Epithelial cell of proximal tubule (primary cell): ENCODE data around the gene ASTN1. TPM values are rescaled to one million over a fixed set of nuclear protein-coding genes. Genes with fewer than 3 reads are reported as not detected.

Experiments used
- DNase-seq: peaks from one replicate; pipeline ENCODE4 v3.0.0-alpha.2; 2011; ENCODE audit warnings: low read depth
- H3K4me3 ChIP-seq: 2 replicates; pipeline ENCODE4 v1.5.1; 2011; ENCODE audit warnings: low read depth, mild to moderate bottlenecking, low read length
- total RNA-seq: library from RNA; depleted of rRNA; stranded (reverse); fragments of >200 nt; gene quantifications from 2 replicates; pipeline ENCODE4 v1.2.3, GENCODE V29; 2015
- TF ChIP-seq, protein P1 (sequence below): conservative IDR thresholded peaks from 2 replicates; pipeline ENCODE4 v1.5.1; 2012; ENCODE audit warnings: low read depth, mild to moderate bottlenecking, low read length

The ASTN1 gene
- total RNA-seq, 1 donor from 2014 or later = 0.23 TPM

DNA sequence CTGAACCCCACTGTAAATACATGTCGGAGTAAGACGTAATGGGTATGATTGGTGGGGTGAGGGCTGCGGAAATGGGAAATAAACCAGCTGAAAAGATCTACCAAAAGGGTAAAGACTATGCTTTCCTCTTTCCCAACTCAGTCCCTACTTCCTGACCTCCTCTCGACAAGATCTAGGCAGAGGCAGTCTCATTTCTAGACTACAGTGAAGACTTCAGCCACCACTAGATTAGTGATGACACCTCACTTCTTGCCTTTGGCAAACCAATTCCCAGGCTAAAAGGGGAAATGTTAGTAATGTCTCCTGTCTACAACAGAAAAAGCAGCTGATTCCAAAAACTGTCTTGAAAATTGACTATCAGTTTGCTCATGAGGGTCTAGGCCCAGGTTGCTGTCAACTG, 219.9 kb downstream of the ASTN1 start:
- no peak for DNase-seq

DNA sequence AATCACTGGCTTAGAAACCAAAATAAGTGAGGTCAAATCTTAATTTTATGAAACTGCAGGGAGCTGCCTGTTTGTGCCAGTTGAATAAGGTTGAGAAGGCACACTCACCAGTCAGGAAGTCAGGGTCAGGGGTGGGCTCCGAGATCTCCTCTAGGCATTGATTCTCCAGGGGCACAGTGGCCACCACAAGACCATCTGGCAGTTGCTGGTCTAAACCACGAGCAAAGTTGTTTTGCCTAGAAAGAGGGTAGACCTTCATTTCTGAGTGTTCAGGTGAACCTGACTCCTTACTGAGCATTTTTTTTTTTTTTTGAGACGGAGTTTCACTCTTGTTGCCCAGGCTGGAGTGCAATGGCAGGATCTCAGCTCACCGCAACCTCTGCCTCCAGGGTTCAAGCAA, 220.7 kb downstream of the ASTN1 start:
- H3K4me3 ChIP-seq = no peak overlapping the region
- no peak for DNase-seq
- TF ChIP-seq, protein P1, sequence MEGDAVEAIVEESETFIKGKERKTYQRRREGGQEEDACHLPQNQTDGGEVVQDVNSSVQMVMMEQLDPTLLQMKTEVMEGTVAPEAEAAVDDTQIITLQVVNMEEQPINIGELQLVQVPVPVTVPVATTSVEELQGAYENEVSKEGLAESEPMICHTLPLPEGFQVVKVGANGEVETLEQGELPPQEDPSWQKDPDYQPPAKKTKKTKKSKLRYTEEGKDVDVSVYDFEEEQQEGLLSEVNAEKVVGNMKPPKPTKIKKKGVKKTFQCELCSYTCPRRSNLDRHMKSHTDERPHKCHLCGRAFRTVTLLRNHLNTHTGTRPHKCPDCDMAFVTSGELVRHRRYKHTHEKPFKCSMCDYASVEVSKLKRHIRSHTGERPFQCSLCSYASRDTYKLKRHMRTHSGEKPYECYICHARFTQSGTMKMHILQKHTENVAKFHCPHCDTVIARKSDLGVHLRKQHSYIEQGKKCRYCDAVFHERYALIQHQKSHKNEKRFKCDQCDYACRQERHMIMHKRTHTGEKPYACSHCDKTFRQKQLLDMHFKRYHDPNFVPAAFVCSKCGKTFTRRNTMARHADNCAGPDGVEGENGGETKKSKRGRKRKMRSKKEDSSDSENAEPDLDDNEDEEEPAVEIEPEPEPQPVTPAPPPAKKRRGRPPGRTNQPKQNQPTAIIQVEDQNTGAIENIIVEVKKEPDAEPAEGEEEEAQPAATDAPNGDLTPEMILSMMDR = no peak

More for the DNA sequence above, 219.9 kb downstream of the ASTN1 start:
- no peak overlapping the region for H3K4me3 ChIP-seq
- TF ChIP-seq, protein P1 = no peak

DNA sequence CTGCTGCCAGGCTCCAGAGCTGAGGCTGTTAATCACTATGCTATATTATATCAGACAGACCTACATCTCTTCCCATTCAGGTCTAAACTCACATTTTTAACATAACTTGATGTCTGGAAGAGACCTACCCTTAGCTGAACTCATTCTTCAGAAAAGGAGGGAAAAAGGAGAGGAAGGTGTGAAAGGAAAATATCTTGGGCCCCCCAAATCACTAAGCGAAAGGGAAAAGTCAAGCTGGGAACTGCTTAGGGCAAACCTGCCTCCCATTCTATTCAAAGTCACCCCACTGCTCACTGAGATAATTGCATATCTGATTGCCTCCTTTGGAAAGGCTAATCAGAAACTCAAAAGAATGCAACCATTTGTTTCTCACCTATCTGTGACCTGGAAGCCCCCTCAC, 222.2 kb downstream of the ASTN1 start:
- H3K4me3 ChIP-seq = no peak overlapping the region
- DNase-seq = no peak
- TF ChIP-seq, protein P1 = no peak

DNA sequence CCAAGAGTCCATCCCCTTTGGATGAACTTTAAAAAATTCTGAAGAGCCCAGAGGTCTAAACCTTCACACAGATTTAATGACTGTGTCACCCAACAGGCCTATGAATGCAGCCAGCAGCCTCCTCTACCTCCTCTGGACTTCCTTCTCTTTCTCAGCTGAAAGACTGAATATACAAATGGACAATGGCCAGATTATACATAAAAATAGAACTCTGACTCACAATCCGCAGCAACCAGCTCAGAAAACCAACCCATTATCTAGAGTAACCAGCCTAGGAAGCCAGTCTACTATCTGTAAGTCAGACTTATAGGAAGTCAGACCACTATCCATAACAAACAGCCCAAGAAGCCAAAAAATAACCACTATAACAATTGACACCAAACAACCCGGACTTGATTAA, 224.5 kb downstream of the ASTN1 start:
- H3K4me3 ChIP-seq = no peak overlapping the region
- TF ChIP-seq, protein P1 = no peak
- no peak for DNase-seq

DNA sequence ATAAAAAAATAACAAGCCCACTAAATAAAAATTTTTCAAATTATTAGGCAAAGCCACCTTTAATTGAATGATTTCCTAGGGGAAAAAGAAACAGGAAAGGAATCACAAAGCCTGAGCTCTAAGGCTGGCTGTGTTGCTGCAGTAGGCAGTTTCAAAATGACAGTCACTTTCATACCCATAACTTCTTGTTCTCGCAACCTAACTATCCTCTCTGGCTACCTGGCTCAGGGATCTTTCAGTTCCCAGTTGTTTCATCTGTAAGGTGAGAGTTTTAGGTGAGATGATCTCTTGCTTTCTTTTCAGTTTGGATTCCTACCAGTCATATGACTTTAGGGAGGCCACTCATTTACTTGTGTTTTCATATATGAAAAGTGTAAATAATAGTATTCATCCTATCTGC, 226.1 kb downstream of the ASTN1 start:
- TF ChIP-seq, protein P1 = no peak

DNA sequence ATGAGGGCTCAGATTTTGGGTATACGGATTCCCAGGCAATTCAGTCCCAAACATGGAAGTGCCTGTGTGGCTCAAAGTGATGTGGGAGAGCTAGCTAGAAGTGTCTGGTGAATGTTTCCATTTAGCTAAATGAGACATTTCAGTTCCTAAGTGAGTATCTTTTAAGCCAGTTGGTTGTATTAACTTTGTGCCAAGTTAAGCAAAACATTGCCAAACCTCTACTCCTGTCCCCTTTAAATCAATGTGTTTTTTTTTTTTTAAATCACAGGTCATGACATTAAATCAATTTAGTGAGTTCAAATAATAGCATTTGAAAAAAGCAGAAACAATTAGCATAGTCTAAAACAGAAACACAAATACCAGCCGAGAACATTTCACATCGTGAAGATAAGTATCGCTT, 230.1 kb downstream of the ASTN1 start:
- TF ChIP-seq, protein P1 = no peak
- H3K4me3 ChIP-seq = no peak overlapping the region
- no peak for DNase-seq

More for the DNA sequence above, 226.1 kb downstream of the ASTN1 start:
- DNase-seq = no peak
- no peak overlapping the region for H3K4me3 ChIP-seq

DNA sequence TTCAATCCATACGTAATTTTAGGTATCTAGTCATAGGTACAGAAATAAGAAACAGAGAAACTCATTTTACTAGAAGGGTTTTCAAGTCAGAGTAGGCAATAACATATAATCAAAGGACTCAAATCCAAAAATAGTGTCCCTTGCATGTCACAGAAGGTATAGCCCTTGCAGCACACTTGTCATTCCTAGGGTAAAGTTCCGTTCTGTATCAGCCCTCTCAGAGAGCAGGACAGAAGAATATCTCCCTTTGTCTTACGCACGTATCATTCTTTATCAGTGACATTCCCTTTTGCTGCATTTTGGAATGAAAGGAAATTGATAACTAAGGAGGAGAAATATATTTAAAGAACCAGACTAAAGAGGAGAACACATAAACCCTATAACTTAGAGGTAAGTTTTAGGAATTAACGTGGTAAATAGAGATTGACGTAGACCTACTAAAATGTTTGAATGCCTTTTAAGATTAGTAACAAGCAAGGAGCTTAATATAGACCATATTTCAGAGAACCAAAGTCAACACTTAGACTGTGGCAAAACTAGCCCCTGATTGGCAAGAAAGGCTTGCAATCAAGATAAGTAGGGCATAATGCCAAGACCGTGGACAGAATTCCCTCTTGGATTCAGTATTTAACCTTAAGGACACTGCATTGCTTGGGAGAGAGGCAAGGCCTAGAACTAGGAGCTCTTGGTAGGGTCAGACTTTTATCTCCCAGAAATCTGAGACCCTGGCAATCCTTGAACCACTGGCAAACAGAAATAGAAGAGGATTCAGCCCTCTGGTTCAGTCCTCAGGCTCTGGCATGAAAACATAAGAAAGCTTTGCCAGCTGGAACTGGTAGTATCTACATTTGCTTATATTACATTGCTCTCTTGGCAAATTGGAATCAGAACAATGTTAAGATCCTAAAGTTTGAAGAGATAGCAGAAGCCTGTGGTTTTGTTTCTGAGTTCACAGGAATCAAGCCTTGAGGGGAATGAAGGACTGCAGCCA, 232.1 kb downstream of the ASTN1 start:
- DNase-seq = no peak

More for the DNA sequence above, 232.1 kb downstream of the ASTN1 start:
- TF ChIP-seq, protein P1 = no peak
- H3K4me3 ChIP-seq = no peak overlapping the region
